GM18502 (cell line): Measurements from ENCODE around the gene KCNIP4.

Experiments used
- ATAC-seq: cut with Tn5 transposase; IDR thresholded peaks from one replicate; pipeline ENCODE4 v1.9.1; 2021; ENCODE audit warnings: mild to moderate bottlenecking; ENCODE audit not compliant: unreplicated experiment, poor library complexity

The KCNIP4 gene

GRCh38 chr4:20735931-20736330, 1212.6 kb downstream of the KCNIP4 start:
- no peak for ATAC-seq

DNA sequence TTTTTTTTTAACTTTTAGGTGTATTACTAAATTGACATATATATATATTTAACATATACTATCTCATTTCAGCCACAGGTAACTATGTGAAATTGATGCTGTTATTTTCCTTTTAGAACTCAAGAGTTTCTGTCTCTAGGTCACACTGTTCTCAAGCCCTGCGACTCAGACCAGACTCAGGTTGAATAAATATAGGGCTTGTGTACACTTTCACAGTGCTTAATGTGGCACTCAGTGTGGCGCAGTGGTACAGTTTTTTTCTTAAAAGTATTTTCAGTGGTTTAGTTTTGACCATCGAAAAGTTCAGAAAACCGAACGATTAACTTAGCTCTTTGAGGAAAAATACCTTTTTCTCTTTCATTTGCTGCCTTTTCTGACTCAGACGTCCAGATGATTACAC, 1223.7 kb downstream of the KCNIP4 start:
- peak; percentile 58 for ATAC-seq

DNA sequence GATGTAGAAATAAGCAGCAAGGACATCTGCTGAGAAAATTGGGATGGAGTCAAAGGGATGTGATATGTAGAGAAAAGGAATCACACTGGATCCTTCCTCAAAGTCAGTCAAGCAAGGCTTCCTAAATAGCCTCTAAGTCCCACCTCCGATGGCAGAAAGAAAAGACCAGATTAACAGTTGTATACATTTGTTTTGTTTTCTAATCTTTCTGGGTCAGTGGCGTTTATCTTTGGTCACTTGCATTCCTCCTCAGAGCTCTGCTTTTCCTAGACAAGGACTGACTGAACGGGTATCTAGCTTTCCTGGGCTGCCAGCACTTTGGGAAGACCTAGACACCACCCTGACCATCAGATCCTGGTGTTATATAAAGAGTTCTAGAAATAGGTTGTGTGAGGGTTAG, 1225.1 kb downstream of the KCNIP4 start:
- ATAC-seq = no peak

- ATAC-seq = no peak
Measured at GRCh38 chr4:20723019-20723418, 1225.6 kb downstream of the KCNIP4 start.

DNA sequence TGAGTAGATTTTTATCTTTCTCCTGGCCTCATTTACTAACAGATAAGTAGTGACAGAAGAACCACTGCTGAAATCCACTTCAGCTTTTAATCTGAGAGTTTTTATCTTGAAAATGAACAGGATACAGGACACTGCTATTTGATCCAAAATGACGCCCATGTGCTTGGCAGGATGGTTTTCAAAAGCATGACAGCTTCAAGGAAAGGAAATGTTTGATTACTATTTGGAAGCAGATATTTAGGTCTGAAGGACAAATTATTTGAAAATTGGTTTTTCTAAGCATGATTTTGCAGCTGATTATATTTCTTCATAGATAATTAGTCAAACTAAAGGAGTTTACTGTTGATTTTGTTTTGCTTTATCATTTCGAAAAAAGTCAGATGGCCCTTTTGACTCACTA, 1237.2 kb downstream of the KCNIP4 start:
- ATAC-seq = no peak

DNA sequence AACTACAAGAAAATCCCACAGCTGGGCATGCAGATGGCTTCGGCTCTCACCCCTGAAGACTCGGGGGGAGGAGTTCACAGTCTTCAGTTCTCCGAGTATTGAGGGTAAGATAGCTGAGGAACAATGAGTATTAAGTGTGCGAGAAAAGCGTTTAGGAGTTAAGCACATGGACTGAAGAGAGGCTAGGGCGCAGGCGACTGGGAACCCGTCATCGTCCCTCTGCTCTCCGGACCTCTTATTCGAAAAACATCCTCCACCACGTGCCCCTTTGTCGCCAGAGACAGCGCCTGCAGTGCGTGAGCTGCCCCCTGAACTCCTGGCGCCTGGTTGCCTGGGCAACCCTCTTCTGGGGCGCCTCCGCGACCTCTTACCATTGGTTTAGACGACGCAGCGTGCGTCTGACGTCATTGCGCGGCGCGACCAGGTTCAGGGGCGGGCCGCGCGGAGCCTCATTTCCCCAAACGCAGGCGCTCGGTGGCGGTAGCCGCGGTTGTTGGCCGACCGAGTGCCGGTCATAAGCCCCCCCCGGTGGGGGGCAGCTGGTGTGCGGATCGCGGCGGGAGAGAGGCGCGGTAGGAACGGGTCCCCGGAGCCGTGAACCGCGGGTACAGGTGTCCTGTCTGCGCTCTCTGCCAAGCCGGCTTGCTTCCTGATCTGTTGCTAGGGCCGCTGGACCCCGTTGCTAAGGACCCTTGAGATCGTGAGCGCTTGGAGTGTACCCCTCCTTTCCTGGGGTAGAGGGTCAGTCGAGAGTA, 1248.4 kb downstream of the KCNIP4 start, which contains the start of gene PACRGL:
Gene PACRGL (plus strand): TSS at position 452 of the 755 bp plus-strand sequence. CDS start 4,024 bp downstream, outside the sequence.
- peak; percentile 100 for ATAC-seq

DNA sequence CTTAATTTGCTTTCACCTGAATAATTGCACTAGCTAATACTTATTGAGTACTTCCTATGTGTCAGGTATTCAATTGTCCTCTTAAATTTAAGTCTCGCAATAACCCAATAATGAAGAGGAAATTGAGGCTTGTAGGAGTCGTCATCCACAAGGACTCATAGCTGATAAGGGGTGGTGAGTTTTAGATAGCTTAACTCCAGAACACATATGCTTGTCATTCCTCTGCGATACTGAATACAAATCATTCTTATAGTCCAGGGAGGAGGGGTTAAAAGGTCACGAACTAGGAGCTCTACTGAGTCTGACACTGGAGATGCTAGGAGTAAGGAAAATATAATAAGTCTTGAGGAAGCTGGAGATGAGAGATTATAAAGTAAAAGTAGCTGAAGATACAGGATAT, 1249.8 kb downstream of the KCNIP4 start:
- no peak for ATAC-seq

GRCh38 chr4:20698382-20698781, 1250.2 kb downstream of the KCNIP4 start:
- ATAC-seq = no peak

- ATAC-seq = no peak
Measured at GRCh38 chr4:20696815-20697214, 1251.8 kb downstream of the KCNIP4 start.

DNA sequence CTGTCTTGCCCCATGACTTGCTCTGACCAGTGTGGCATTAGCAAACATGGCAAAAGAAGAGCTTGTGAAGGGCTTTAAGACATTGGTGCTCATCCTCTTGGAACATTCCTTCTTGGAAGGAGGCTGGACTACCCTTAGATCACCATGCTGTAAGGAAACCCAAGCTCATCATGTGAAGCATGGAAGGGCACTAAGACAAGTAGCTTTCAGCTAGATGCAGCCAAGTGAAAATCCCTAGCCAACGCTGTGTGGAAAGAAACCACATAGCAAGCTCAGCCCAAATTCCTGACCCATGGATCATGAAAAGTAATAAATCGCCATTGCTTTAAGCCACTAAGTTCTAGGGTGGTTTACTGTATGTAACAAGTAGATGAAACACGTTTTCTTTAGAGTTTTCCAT, 1260.7 kb downstream of the KCNIP4 start:
- ATAC-seq = no peak

DNA sequence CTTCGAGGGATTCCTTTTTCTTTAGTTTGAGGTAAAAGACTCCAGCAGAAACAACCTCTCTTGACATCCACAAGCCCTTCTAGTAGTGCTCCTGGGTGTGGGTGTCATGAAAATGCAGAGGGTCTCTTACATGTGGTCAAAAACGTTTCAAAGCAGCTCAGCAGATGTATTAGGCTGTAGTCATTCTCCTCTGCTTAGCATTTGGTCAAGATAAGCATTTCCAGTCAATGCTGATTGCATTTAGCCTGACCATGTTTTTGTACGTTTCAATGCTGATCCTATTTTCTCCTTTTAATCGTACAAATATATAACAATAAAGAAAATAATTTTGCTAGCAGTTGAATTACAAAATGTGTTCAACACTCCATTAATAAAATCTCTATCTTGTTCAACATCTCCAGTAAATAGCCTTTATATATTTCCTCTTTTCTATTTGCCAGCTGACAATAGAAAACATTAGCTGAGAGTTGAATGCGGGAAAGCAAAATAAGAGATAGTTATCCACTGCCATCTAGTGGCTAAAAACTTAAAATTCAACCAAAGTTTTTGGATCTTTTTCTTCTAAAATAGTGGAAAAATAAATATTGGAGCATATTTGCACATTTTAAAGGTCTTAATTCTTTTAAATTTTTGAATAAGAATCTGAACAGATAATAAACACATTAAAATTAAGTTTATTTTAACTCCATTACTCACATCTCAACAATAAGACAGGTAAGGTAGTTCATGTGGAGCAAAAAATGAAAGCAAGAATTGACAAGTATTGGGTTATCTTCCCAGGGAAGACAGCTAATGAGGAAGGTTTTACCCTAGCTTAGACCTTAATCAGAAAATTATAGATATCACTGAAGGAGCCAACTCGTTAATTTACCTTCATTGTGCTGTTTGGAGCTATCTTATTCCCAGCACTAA, 1263.5 kb downstream of the KCNIP4 start:
- ATAC-seq = peak; percentile 54

DNA sequence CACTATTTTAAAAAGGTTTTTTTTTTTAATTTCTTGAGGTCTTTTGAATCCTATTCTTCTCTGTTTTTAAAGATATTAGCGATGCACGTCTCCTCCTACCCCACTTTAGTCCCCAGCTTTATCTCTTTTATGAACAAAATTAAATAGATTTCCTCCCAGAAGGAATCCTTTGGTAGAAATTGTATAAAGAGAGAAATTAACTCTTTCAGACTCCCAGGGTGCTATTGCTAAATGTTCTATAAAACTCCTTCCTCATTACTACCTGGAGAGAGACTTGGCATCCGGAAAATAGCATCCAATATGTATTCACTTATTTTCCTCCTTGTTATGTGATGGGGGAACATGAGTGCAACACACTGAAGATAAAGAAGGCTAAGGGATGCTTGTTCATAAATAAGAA, 1264.8 kb downstream of the KCNIP4 start:
- no peak for ATAC-seq

- ATAC-seq = no peak
Measured at GRCh38 chr4:20682853-20683252, 1265.7 kb downstream of the KCNIP4 start.

- ATAC-seq = no peak
Measured at GRCh38 chr4:20681271-20681670, 1267.3 kb downstream of the KCNIP4 start.

DNA sequence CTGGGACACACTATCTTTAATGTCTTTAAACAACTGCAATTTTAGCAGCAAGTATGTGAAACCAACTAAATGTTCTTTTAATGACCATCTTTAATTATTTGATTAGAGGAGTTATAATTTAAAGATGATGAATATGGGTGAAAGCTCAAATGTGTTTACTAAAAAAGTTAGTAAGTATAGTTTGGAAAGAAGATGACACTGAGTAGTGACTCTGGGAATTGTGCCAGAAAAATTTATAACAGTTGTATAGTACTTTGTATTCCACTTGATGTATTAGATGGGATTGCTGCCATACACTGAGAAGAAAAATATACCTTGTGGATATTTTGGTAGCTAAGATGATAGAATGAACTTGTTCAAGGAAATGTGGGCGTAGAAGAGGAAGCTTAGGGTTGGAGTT, 1267.8 kb downstream of the KCNIP4 start:
- no peak for ATAC-seq

DNA sequence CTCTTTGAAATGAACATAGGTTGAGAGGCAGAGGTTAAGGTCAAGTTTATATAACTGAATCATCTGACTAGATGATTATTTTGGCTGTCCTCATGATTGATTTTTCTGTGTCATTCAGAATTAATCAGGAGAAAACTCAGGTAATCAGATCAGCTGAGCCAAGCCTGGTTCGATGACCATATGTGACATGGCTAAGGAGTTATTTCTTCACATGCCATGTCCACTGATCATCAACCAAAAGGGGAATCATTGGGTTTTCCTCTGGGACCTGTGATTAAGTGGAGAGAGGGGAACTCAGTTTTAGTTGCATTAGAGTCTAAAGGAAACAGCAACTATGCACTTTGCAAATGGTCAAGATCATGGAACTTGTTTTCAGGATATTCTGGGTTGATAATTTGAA, 1268.6 kb downstream of the KCNIP4 start:
- ATAC-seq = no peak
